Dendritic cell treated with granulocyte-macrophage colony-stimulating factor and Interleukin-4, amounts not matched to agents 40 ng/mL and 50 ng/mL, for 4 days (primary cell): Measurements from ENCODE around the gene BOLA2.
"Not testable (repeated sequence)": the region's sequence is repeated elsewhere in the genome, so short reads cannot be mapped to it uniquely, and the experiment has no call there.

ENCODE experiments used
- H3K27ac Mint-ChIP-seq: one replicate; pipeline ENCODE4 v1.8.0; 2022; ENCODE audit warnings: mild to moderate bottlenecking, mixed read lengths
- H3K27me3 Mint-ChIP-seq: one replicate; pipeline ENCODE4 v1.8.0; 2022; ENCODE audit warnings: mild to moderate bottlenecking, mixed read lengths
- H3K36me3 Mint-ChIP-seq: one replicate; pipeline ENCODE4 v1.8.0; 2022; ENCODE audit warnings: low read depth, mixed read lengths
- H3K4me1 Mint-ChIP-seq: one replicate; pipeline ENCODE4 v1.8.0; 2022; ENCODE audit warnings: low read depth, mixed read lengths
- H3K4me3 Mint-ChIP-seq: one replicate; pipeline ENCODE4 v1.8.0; 2022; ENCODE audit warnings: mild to moderate bottlenecking, moderate library complexity, mixed read lengths
- H3K9me3 Mint-ChIP-seq: one replicate; pipeline ENCODE4 v1.8.0; 2022; ENCODE audit warnings: mixed read lengths
- intact Hi-C: fragments of 100-400 bp; cut with micrococcal nuclease; formaldehyde crosslinking; loops from one replicate; pipeline ENCODE4 v1.15.0; 2022

BOLA2 gene

GRCh38 chr16:29454269-29454668 lies at the start of gene BOLA2, which contains the start of gene SLX1B:
Gene BOLA2, minus strand, starts transcription at chr16:29454351. Its CDS starts 98 bp downstream, at chr16:29454253.
Gene SLX1B, plus strand, starts transcription at chr16:29454533.
- not testable (repeated sequence) for H3K27me3 Mint-ChIP-seq

DNA sequence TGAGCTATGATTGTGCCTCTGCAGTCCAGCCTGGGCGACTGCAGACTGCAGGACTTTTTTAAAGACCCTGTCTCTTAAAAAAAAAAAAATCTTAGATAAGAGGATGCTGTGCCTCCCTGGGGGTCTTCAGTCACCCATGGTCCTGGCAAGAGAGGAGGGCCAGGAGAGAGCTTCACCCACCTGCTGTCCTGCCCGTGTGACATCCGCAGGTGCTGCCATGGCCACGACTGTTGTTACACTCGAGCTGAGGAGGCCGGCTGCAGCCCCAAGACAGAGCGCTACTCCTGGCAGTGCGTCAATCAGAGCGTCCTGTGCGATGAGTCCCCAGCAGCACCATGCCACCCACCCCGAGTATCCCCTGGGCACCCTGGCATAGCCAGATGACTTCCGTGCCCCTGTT lies 28.1 kb upstream of the BOLA2 start:
- H3K9me3 Mint-ChIP-seq, H3K4me3 Mint-ChIP-seq, intact Hi-C loops, H3K27ac Mint-ChIP-seq, H3K4me1 Mint-ChIP-seq, H3K36me3 Mint-ChIP-seq, H3K27me3 Mint-ChIP-seq: not testable (repeated sequence)

More at GRCh38 chr16:29454269-29454668, at the start of gene BOLA2, which contains the start of gene SLX1B:
- H3K4me1 Mint-ChIP-seq, H3K4me3 Mint-ChIP-seq, intact Hi-C loops, H3K9me3 Mint-ChIP-seq, H3K27ac Mint-ChIP-seq, H3K36me3 Mint-ChIP-seq: not testable (repeated sequence)

GRCh38 chr16:29472065-29472464 lies 17.9 kb upstream of the BOLA2 start:
- H3K4me3 Mint-ChIP-seq, H3K27me3 Mint-ChIP-seq, H3K36me3 Mint-ChIP-seq, intact Hi-C loops, H3K9me3 Mint-ChIP-seq, H3K27ac Mint-ChIP-seq, H3K4me1 Mint-ChIP-seq: not testable (repeated sequence)

- H3K4me1 Mint-ChIP-seq, intact Hi-C loops, H3K9me3 Mint-ChIP-seq, H3K27me3 Mint-ChIP-seq, H3K36me3 Mint-ChIP-seq, H3K27ac Mint-ChIP-seq: not testable (repeated sequence)
- peak overlapping the region; percentile 46 for H3K4me3 Mint-ChIP-seq
These were observed 15.5 kb upstream of the BOLA2 start for GRCh38 chr16:29469660-29470059.

DNA sequence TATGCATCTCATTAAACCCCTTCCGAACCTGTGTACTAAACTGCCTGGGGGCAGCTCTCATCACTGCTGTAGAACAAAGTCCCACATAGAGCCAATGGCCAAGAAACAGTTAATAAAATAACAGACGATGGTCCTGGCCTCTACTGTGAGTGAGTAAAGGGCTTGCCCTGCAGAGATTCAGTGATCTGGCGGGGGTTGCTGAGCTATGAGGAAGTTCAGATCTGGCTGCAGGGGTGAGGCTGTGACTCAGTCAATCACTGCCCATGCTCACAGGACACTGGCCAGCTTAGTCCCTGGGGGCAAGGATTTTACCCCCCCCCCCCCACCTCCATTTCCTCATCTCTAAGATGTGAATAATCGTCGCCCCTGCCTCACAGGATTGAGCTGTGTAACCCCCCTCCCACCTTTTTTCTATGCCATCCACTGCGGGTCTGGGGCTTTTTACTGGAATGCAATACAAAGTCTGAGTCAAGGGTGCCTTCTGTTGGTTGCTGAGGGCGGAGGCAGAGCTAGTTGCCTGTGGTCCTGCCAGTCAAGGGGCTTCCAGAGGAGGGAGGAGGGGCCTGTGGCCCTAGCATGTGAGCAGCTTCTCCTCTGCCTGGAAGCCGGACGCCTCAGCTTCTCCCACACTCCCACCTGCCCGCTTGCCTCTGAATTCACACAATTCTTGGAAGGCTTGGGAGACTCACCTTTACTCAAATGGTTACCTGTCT lies 13.7 kb upstream of the BOLA2 start:
- not testable (repeated sequence) for H3K4me1 Mint-ChIP-seq, H3K27me3 Mint-ChIP-seq

GRCh38 chr16:29466904-29467303 lies 12.8 kb upstream of the BOLA2 start:
- H3K36me3 Mint-ChIP-seq, H3K4me3 Mint-ChIP-seq, intact Hi-C loops, H3K9me3 Mint-ChIP-seq, H3K4me1 Mint-ChIP-seq, H3K27ac Mint-ChIP-seq, H3K27me3 Mint-ChIP-seq: not testable (repeated sequence)

More for the DNA sequence above, 13.7 kb upstream of the BOLA2 start:
- H3K9me3 Mint-ChIP-seq, intact Hi-C loops, H3K36me3 Mint-ChIP-seq, H3K4me3 Mint-ChIP-seq, H3K27ac Mint-ChIP-seq: not testable (repeated sequence)

- H3K4me3 Mint-ChIP-seq, H3K9me3 Mint-ChIP-seq, H3K36me3 Mint-ChIP-seq, H3K4me1 Mint-ChIP-seq, H3K27ac Mint-ChIP-seq, H3K27me3 Mint-ChIP-seq, intact Hi-C loops: not testable (repeated sequence)
These were observed 12.1 kb upstream of the BOLA2 start for GRCh38 chr16:29465985-29466824.

GRCh38 chr16:29460647-29461030 lies 6.5 kb upstream of the BOLA2 start:
- H3K27ac Mint-ChIP-seq, H3K9me3 Mint-ChIP-seq, H3K27me3 Mint-ChIP-seq, H3K4me3 Mint-ChIP-seq, H3K36me3 Mint-ChIP-seq, H3K4me1 Mint-ChIP-seq, intact Hi-C loops: not testable (repeated sequence)

DNA sequence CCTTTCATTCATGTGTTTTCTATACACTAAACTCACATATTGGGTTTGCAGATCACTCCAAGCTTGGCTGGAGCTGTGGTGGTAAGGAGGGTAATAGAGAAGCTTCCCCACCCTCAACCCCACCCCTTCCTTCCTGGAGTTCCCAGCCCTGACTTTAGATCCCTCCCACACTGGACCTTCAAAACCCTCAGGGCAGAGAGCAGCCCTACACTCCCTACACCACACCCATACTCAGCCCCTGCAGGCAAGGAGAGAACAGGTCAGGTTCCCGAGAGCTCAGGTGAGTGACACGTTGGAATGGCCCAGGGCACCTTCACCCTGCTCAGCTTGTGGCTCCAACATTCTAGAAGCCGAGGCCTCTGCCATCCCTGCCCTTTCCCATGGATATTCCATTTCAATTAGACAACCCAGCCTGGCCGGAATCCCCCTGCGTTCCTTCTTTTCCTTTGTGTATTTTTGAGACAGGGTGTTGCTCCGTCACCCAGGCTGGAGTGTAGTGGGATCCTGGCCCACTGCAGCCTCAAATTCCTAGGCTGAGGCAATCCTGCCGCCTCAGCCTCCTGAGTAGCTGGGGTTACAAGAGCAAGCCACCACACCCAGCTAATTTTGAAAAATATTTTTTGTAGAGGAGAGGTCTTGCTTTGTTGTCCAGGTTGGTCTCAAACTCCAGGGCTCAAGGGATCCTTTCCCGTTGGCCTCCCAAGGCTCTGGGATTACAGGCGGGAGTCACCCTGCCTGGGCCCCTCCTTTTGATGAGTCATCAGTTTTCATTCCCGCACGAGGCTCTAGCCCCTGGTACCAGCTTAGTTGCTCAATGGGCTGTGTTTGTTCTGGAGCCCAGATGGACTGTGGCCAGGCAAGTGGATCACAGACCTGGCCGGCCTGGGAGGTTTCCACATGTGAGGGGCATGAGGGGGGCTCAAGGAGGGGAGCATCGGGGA lies 5.8 kb upstream of the BOLA2 start, which contains the start of gene SULT1A4:
TSS of gene SULT1A4 (plus strand) at position 208 of the 941 bp plus-strand sequence. CDS start 1,473 bp downstream, outside the sequence.
- H3K36me3 Mint-ChIP-seq, H3K27me3 Mint-ChIP-seq, H3K27ac Mint-ChIP-seq, intact Hi-C loops, H3K4me1 Mint-ChIP-seq, H3K9me3 Mint-ChIP-seq, H3K4me3 Mint-ChIP-seq: not testable (repeated sequence)

DNA sequence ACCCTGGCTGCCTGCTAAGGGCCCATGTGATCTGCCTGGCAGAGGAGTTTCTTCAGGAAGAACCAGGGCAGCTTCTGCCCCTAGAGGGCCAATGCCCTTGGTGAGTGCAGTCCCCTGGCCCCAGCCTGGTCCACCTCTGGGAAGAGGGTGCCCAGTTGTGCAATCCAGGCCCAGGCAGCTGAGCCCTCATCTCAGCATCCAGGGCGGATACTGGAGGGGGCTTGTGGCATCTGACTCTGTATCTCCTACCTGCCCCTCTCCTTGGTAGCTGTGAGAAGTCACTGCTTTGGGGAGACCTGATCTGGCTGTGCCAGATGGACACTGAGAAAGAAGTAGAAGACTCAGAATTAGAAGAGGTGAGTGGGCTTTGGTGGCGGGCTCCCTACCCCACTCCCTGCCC lies 3.5 kb upstream of the BOLA2 start:
- H3K4me3 Mint-ChIP-seq, H3K9me3 Mint-ChIP-seq, H3K4me1 Mint-ChIP-seq, H3K36me3 Mint-ChIP-seq, intact Hi-C loops, H3K27ac Mint-ChIP-seq, H3K27me3 Mint-ChIP-seq: not testable (repeated sequence)

GRCh38 chr16:29454828-29455227 lies 677 bp upstream of the BOLA2 start:
- H3K27ac Mint-ChIP-seq, H3K4me3 Mint-ChIP-seq, intact Hi-C loops, H3K9me3 Mint-ChIP-seq, H3K36me3 Mint-ChIP-seq, H3K27me3 Mint-ChIP-seq, H3K4me1 Mint-ChIP-seq: not testable (repeated sequence)

DNA sequence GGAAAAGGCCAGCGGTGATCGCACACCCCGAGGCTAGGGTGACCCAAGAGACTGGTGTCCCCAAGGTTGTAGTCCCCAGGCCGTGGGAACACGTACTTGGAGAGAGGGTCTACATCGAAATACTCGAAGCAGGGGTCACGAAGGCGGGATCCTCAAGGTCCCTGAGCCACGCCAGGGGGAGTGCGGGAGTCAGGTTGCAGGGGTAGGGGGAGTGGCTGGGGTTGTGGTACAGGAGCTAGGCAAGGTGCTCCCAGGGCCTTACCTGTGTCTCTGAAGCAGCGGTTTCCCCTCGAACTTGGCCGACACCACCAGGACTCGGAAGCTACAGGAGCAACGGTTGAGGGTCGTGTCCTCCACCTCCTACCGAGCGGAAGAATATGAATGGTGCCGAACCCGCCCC lies 397 bp downstream of the BOLA2 start:
- H3K4me1 Mint-ChIP-seq, H3K27me3 Mint-ChIP-seq, H3K36me3 Mint-ChIP-seq, H3K4me3 Mint-ChIP-seq, H3K9me3 Mint-ChIP-seq, H3K27ac Mint-ChIP-seq, intact Hi-C loops: not testable (repeated sequence)

DNA sequence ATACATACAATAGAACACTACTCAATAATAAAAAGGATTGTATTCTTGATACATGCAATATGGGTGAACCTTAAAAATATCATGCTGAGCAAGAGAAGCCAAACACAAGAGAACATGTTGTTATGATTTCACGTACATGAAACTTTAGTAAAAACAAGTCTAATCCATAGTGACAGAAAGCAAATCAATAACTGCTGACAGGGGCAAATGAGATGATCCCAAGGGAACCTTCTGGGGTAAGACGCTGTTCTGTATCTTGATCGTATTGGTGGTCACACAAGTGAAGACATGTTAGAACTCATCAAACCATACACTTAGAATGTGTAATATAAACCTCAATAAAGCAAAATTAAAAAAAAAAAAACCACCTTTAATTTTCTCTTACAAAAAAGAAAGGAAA lies 28.8 kb downstream of the BOLA2 start:
- H3K27ac Mint-ChIP-seq, intact Hi-C loops, H3K9me3 Mint-ChIP-seq, H3K27me3 Mint-ChIP-seq, H3K4me3 Mint-ChIP-seq, H3K4me1 Mint-ChIP-seq: not testable (repeated sequence)
- peaks cover 28% of the 10 kb centered on the region for H3K36me3 Mint-ChIP-seq

DNA sequence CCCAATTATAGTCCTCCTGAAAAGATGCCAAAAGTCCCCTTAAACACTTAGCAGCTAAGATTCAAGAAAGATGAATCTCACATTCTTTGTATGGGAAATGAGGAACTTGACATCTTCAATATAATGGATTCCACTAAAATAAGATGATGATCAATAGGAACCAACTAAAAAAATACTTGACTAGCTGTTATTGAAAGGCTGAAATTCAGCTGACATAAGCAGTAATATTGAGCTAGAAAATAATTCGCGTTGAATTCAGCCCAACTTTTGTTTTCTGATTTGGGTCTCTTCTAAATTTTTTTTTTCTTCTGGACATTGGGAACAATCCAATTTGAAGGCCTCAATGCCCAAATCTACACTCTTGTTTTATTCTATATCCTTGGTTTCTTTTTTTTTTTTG lies 30.6 kb downstream of the BOLA2 start:
- H3K4me3 Mint-ChIP-seq, H3K4me1 Mint-ChIP-seq, H3K9me3 Mint-ChIP-seq, H3K27ac Mint-ChIP-seq, intact Hi-C loops, H3K27me3 Mint-ChIP-seq: not testable (repeated sequence)
- H3K36me3 Mint-ChIP-seq = peaks cover 24% of the 10 kb centered on the region
